Endothelial cell (in vitro differentiated cells): ENCODE data around the gene MYO16. TPM values are rescaled to one million over a fixed set of nuclear protein-coding genes. Genes with fewer than 3 reads are reported as not detected.

ENCODE experiments used
- DNase-seq: peaks from one replicate; pipeline ENCODE4 v3.0.0; 2021; ENCODE audit warnings: low spot score
- H3K27ac Mint-ChIP-seq: one replicate; pipeline ENCODE4 v1.8.0; 2021; ENCODE audit warnings: mixed read lengths, inconsistent platforms; ENCODE audit not compliant: unreplicated experiment
- H3K27me3 Mint-ChIP-seq: one replicate; pipeline ENCODE4 v1.8.0; 2021; ENCODE audit warnings: mild to moderate bottlenecking, moderate library complexity, mixed read lengths, inconsistent platforms; ENCODE audit not compliant: unreplicated experiment
- H3K36me3 Mint-ChIP-seq: one replicate; pipeline ENCODE4 v1.8.0; 2021; ENCODE audit warnings: mild to moderate bottlenecking, low read depth, mixed read lengths, inconsistent platforms; ENCODE audit not compliant: unreplicated experiment
- H3K4me1 Mint-ChIP-seq: one replicate; pipeline ENCODE4 v1.8.0; 2021; ENCODE audit warnings: mild to moderate bottlenecking, mixed read lengths, inconsistent platforms; ENCODE audit not compliant: unreplicated experiment
- H3K4me3 Mint-ChIP-seq: one replicate; pipeline ENCODE4 v1.8.0; 2021; ENCODE audit warnings: mild to moderate bottlenecking, mixed read lengths, inconsistent platforms; ENCODE audit not compliant: unreplicated experiment
- H3K9me3 Mint-ChIP-seq: one replicate; pipeline ENCODE4 v1.8.0; 2021; ENCODE audit warnings: mixed read lengths, inconsistent platforms; ENCODE audit not compliant: unreplicated experiment
- total RNA-seq: library from RNA; stranded (reverse); fragmentation: NEBNext Ultra II Directional; extraction: Animal tissue kit (Norgen Biotek cat#: 25700); gene quantifications from one replicate; pipeline ENCODE4 v1.2.1, GENCODE V29; 2021; ENCODE audit not compliant: unreplicated experiment
- TF ChIP-seq, protein P1 (sequence below): fragments of 200-600 bp; sonication (generic); IDR thresholded peaks from one replicate; pipeline ENCODE4 v1.5.0; 2021; ENCODE audit warnings: antibody characterized with exemption; ENCODE audit not compliant: unreplicated experiment

Gene MYO16
- total RNA-seq, 1 donor from 2014 or later, result 1.4 TPM

DNA sequence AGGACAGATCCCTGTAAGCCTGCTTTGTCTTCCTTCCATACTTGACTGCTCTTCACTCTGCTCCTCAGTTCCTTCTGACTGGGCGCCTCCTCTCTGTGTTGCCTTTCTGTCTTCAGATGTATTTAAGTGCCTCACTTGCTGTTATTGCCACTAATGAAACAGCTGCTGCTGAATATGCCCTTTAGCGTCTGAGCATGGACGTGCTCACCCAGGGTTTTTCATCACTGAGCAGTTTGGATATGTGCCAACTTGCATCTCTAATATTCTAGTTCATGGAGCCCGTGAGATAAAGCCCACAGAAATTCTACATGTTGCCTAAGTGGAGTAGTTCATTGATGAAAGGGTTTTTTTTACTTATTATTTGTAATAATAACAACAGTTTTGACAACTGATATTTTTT lies 198.2 kb downstream of the MYO16 start:
- DNase-seq, result no peak
- TF ChIP-seq, protein P1, sequence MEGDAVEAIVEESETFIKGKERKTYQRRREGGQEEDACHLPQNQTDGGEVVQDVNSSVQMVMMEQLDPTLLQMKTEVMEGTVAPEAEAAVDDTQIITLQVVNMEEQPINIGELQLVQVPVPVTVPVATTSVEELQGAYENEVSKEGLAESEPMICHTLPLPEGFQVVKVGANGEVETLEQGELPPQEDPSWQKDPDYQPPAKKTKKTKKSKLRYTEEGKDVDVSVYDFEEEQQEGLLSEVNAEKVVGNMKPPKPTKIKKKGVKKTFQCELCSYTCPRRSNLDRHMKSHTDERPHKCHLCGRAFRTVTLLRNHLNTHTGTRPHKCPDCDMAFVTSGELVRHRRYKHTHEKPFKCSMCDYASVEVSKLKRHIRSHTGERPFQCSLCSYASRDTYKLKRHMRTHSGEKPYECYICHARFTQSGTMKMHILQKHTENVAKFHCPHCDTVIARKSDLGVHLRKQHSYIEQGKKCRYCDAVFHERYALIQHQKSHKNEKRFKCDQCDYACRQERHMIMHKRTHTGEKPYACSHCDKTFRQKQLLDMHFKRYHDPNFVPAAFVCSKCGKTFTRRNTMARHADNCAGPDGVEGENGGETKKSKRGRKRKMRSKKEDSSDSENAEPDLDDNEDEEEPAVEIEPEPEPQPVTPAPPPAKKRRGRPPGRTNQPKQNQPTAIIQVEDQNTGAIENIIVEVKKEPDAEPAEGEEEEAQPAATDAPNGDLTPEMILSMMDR, result no peak
- Mint-ChIP-seq H3K36me3 (peaks cover 6% of the 10 kb centered on the region), H3K27ac (no peak overlapping the region), H3K9me3 (peaks cover 9% of the 10 kb centered on the region), H3K4me3 (no peak overlapping the region), H3K4me1 (no peaks in the 10 kb centered on the region), H3K27me3 (no peaks in the 10 kb centered on the region)

DNA sequence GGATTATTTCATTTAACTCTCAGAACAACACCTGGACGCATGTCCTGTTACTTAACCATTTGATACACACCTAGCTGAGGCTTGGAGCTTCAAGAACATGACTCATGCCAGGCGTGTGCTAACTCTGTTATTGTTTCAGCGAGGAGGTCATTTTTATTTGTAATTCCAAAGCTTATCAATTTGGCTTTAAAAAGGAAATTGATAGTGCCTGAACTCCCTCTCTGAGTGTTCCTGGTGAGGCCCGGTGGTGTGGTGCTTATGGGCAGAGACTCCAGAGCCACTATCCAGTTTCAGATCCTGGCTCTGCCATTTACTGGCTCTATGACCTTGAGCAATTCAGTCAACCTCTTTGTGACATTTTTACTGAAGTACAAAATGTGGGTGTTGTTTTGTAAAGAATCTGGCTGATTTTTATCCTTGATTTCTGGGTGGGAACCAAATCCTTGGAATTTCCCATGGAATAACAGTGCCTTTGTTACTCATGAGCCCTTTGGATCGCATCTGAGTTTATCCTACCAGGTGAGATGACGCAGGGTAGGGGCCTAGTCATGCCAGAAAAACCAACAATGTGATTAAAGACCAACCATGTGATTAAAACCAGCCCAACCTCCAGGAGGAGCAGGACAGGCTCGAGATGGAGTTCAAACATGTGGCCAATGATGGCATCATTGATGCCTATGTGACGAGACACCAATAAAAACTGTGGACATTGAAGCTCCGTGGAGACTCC lies 198.8 kb downstream of the MYO16 start:
- no peaks in the 10 kb centered on the region for H3K4me1 Mint-ChIP-seq
- peaks cover 9% of the 10 kb centered on the region for H3K9me3 Mint-ChIP-seq

DNA sequence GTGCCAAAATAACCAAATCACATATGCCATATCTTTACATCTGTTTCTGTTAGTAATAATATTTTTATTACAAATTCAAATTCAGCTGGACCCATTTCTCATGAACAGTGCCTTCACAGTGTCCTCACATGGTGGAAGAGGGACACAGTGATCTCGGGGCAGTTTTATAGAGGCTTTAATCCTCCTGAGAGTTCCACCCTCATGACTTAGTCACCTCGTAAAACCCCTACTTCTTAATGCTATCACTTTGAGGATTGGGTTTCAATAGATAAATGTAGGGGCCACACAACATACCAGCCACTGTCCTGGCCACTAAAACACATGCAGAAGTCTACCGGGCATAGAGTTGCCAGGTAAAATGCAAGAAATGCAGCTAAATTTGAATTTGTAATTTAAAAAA lies 201.5 kb downstream of the MYO16 start:
- Mint-ChIP-seq H3K9me3 (peaks cover 9% of the 10 kb centered on the region), H3K27ac (no peak overlapping the region), H3K36me3 (peaks cover 6% of the 10 kb centered on the region), H3K27me3 (no peaks in the 10 kb centered on the region), H3K4me3 (no peak overlapping the region), H3K4me1 (no peaks in the 10 kb centered on the region)
- DNase-seq, result no peak
- TF ChIP-seq, protein P1, result no peak

More for the DNA sequence above, 198.8 kb downstream of the MYO16 start:
- Mint-ChIP-seq H3K4me3 (no peak overlapping the region), H3K27me3 (no peaks in the 10 kb centered on the region), H3K27ac (no peak overlapping the region), H3K36me3 (peaks cover 6% of the 10 kb centered on the region)
- TF ChIP-seq, protein P1, result no peak
- DNase-seq, result no peak

DNA sequence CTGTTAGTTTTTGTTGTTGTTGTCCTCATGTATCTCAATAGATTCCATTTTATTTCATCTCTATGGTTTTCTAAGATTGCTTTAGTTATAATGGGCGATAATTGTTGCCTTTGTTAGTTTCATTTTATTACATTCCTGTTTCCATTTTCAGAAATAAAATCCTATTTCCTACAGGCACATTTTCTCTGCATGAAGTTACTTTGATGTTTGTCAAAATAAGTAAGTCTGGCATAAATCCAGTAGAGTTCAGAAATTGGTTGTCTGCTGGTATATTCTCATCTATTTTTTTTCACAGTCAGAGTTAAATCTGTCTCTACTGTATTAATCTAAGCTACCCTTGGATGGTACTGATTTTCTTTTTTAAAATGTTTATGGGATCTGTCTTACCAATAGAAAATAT lies 204.1 kb downstream of the MYO16 start:
- H3K27ac Mint-ChIP-seq, result no peak overlapping the region
- H3K36me3 Mint-ChIP-seq, result peaks cover 6% of the 10 kb centered on the region
- TF ChIP-seq, protein P1, result no peak
- no peaks in the 10 kb centered on the region for H3K27me3 Mint-ChIP-seq
- no peak for DNase-seq
- peaks cover 5% of the 10 kb centered on the region for H3K9me3 Mint-ChIP-seq
- no peaks in the 10 kb centered on the region for H3K4me1 Mint-ChIP-seq
- no peak overlapping the region for H3K4me3 Mint-ChIP-seq

DNA sequence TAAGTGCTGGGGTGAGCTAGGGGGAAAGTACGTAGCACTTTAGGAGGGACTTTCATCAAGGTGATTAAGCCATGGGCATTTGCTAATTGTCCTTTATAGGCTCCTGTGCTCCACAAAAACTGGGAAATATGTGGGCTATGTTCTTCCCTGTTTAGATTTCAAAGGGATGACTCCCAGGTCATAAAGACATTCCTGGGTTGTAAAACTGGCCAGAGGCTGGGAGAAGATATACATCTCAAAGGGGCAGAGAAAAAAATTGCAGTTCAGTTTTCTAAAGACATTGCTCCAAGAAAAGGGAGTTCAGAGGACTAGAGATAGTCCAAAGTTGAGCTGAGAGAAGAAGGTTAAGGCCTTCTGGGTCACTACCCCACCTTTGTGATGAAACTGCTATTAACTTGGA lies 204.8 kb downstream of the MYO16 start:
- TF ChIP-seq, protein P1, result no peak
- Mint-ChIP-seq H3K4me1 (no peaks in the 10 kb centered on the region), H3K36me3 (peaks cover 3% of the 10 kb centered on the region), H3K4me3 (no peak overlapping the region), H3K9me3 (peaks cover 3% of the 10 kb centered on the region), H3K27me3 (no peaks in the 10 kb centered on the region), H3K27ac (no peak overlapping the region)
- no peak for DNase-seq
